ENCODE measurements around the gene THUMPD2.
A peak's percentile ranks its signal among the peaks of the same experiment; 100 is the strongest.
"Not testable (repeated sequence)": the region's sequence is repeated elsewhere in the genome, so short reads cannot be mapped to it uniquely, and the experiment has no call there.

THUMPD2 gene

DNA sequence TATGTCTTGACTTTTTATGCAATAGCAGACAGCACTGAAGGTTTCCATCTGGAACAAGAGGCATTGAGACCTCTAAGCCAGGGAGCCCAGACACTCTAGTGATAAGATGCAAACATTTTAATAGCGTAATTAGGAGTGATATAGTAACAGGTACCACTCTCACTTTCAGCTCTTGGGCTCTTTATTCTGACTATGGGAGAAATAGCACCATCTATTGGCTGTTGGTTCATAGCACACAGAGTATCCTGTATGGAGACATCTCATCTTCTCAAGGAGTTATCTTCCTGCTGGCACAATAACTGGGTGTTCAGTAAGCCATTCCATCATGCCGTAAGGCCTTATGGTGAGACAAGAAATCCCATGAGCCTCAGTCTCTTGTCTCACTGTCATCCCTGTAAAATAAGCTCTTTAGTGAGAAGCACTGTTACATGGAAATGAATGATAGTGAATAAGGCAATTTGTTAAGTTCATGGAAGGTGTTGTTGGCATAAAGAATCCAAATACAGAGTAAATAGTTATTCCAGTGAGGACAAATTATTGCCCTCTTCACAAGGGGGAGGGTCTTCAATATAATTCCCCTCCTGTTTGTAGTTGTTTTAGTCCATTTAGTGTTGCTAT, 48.3 kb downstream of the THUMPD2 start:
- peak; percentile 65 for DNase-seq (ENCODE audit: low read depth)
- no peak overlapping the region for H3K4me3 ChIP-seq (ENCODE audit: low read depth, low read length)
- TF ChIP-seq, protein P1, sequence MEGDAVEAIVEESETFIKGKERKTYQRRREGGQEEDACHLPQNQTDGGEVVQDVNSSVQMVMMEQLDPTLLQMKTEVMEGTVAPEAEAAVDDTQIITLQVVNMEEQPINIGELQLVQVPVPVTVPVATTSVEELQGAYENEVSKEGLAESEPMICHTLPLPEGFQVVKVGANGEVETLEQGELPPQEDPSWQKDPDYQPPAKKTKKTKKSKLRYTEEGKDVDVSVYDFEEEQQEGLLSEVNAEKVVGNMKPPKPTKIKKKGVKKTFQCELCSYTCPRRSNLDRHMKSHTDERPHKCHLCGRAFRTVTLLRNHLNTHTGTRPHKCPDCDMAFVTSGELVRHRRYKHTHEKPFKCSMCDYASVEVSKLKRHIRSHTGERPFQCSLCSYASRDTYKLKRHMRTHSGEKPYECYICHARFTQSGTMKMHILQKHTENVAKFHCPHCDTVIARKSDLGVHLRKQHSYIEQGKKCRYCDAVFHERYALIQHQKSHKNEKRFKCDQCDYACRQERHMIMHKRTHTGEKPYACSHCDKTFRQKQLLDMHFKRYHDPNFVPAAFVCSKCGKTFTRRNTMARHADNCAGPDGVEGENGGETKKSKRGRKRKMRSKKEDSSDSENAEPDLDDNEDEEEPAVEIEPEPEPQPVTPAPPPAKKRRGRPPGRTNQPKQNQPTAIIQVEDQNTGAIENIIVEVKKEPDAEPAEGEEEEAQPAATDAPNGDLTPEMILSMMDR (conservative IDR thresholded peaks at IDR 0.05; ENCODE audit: low read depth, low read length), result peak; percentile 73

DNA sequence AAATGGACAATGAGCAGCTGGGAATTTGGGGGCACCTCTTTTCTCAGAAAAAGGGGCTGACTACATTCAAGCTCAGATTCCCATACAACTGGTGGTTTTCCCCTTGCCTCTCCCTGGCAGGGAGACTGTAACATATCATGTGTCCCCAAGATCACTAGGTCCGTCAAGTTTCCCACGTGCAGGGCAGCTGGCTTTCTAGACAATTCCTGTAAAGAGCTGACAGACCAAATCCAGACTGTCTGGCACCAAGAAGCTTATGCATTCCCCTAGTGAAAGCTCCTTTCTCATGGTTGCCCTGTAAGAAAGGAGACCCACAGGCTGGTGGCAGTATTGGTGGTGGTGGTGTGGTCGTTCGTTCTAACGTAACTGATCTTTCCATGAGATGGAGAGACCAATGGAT, 48.8 kb downstream of the THUMPD2 start:
- TF ChIP-seq, protein P1 (conservative IDR thresholded peaks at IDR 0.05; ENCODE audit: low read depth, low read length), result no peak
- no peak overlapping the region for H3K4me3 ChIP-seq (ENCODE audit: low read depth, low read length)
- DNase-seq (ENCODE audit: low read depth), result no peak

DNA sequence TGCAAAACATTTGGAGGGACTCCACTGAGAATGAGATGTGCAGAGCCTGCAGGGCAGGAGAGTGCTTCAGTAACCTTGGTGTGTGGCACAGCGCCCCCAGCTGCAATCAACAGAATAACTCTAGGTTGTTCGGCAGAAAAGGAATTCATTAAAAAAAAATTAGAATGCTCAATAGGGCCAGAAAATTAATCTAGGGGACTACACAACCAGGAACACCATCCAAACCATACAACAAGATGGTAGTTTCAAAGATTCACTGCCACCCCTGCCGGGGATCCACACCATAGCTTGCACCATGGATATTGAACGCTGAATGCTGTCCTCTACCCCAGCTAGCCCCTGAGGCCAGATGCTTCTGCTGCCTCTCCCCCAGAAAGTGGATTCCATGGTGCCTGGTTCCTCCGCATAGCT, 50.1 kb downstream of the THUMPD2 start:
- peak; percentile 73 for DNase-seq (ENCODE audit: low read depth)

DNA sequence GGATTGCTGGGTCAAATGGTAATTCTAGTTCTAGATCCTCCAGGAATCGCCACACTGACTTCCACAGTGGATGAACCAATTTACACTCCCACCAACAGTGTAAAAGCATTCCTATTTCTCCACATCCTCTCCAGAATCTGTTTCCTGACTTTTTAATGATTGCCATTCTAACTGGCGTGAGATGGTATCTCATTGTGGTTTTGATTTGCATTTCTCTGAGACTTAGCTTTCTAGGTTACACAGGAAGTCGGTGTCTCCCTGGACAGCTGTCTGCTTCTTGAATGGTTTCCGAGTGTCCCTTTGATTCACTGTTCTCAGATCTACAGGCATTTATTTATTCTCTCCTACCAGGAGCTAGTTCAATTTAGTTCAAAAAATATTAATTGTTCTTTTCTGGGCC, 51.0 kb downstream of the THUMPD2 start:
- not testable (repeated sequence) for DNase-seq (ENCODE audit: low read depth); H3K4me3 ChIP-seq (ENCODE audit: low read depth, low read length)

More for the DNA sequence above, 50.1 kb downstream of the THUMPD2 start:
- no peak overlapping the region for H3K4me3 ChIP-seq (ENCODE audit: low read depth, low read length)
- TF ChIP-seq, protein P1 (conservative IDR thresholded peaks at IDR 0.05; ENCODE audit: low read depth, low read length), result peak; percentile 87

DNA sequence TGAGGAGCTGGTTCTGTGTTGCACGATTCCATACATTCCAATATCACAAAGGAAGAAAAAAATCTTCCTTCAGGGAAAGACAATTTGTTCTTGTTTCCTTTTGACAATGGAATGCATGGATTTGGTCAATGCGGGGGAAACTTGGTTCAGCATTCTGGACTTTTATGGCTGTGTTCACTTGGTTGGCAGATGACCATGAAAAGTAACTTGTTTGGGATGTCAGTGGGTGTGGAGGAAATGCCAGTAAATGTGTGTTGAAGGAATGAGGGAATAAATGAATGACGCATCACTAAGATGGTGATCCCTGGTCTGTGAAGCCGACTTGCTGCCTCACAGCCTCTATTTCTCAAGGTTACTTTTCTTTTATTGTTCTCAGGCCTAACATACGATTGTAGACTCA, 53.7 kb downstream of the THUMPD2 start:
- H3K4me3 ChIP-seq (ENCODE audit: low read depth, low read length), result no peak overlapping the region
- TF ChIP-seq, protein P1 (conservative IDR thresholded peaks at IDR 0.05; ENCODE audit: low read depth, low read length), result no peak
- DNase-seq (ENCODE audit: low read depth), result no peak

DNA sequence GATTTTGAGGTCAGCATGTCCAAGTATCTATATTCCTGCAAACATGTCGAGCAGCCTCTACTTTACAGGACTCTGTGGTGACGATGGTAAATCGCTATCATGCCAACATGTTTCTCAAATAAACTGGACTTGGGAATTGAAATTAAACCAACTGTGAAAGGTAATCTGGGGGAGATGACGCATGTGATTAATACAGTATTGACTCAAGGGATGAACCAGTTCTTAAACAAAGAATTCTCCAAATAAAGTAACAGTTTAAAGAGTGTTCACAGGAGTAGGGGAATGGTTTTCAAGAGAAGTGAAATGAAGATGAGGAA, 54.3 kb downstream of the THUMPD2 start:
- DNase-seq (ENCODE audit: low read depth), result no peak
- TF ChIP-seq, protein P1 (conservative IDR thresholded peaks at IDR 0.05; ENCODE audit: low read depth, low read length), result no peak
- no peak overlapping the region for H3K4me3 ChIP-seq (ENCODE audit: low read depth, low read length)

DNA sequence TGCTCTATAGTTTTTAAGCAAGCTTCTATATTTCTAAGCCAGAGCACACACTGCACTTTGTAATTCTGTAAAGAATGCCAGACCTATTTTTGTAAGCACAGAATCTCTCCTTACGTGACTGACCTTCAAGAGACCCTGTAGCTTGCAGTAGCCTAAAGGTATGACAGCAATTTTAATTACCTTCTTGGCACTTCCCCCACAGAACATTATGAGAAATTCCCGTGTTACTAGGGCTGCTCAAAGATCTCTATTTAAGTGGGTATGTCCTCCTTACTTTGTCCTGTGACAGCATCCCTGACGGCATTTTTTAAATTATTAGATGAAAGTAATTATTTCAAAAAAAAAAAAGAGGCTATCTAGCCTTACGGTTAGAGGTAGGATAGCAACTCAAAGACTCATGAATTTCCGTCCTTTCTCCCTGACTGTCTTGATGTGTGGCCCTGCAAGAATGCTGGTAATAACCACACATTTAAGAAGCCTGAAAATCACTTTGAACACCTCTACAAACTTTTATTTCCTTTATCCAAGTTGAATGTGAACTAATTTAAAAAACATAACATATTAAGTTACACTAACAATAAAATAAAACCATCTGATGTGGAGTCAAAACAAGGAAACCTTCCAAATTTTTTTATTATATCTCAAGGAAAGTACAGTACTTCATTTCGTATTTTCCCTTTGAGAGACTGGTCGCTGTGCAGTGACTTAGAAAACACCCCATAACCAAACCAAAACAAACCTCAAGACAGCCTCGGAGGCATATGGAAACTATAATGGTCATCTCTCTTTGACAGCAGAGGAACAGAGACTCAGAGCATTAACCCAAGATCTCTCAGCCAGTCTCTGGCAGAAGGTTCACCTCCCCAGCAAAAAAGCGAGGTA, 54.9 kb downstream of the THUMPD2 start:
- TF ChIP-seq, protein P1 (conservative IDR thresholded peaks at IDR 0.05; ENCODE audit: low read depth, low read length), result no peak
- peak; percentile 7 for DNase-seq (ENCODE audit: low read depth)
- no peak overlapping the region for H3K4me3 ChIP-seq (ENCODE audit: low read depth, low read length)
